Upper lobe of left lung (tissue), 6 donors: ENCODE data around the gene C11orf91. TPM values are rescaled to one million over a fixed set of nuclear protein-coding genes. Genes with fewer than 3 reads are reported as not detected.

Experiments used
- ATAC-seq, 2 donors: fragments of 200-7000 bp; cut with Tn5 transposase; one replicate each; pipeline ENCODE4 v1.9.1; 2022; ENCODE audit warnings: mild to moderate bottlenecking in 2 of 2, moderate library complexity in 2 of 2; ENCODE audit not compliant: low FRiP score in 2 of 2
- DNase-seq, 2 donors: peaks; one replicate each; pipeline ENCODE4 v3.0.0-alpha.2; 2019 to 2020
- H3K27ac ChIP-seq, 4 donors: fragments of 200-600 bp; sonication (generic); one replicate each; pipeline ENCODE4 v1.5.1; 2016 to 2019
- H3K27me3 ChIP-seq, 4 donors: fragments of 200-600 bp; sonication (generic); one replicate each; pipeline ENCODE4 v1.5.1; 2017 to 2019
- H3K36me3 ChIP-seq, 4 donors: fragments of 200-600 bp; sonication (generic); one replicate each; pipeline ENCODE4 v1.5.1; 2016 to 2019
- H3K4me1 ChIP-seq, 4 donors: fragments of 200-600 bp; sonication (generic); one replicate each; pipeline ENCODE4 v1.5.1; 2018 to 2019
- H3K4me3 ChIP-seq, 4 donors: fragments of 200-600 bp; sonication (generic); one replicate each; pipeline ENCODE4 v1.5.1; 2017 to 2019; ENCODE audit warnings: mild to moderate bottlenecking in 2 of 4, moderate library complexity in 1 of 4
- H3K9me3 ChIP-seq, 4 donors: fragments of 200-600 bp; sonication (generic); one replicate each; pipeline ENCODE4 v1.5.1; 2018 to 2019
- CTCF ChIP-seq, 6 experiments: fragments of 450-650 bp in 4 of 6; fragments of 200-600 bp in 2 of 6; sonication (generic) in 2 of 6; IDR thresholded peaks; one replicate each; pipeline ENCODE4 v1.5.1; 2016 to 2019; ENCODE audit warnings: antibody characterized with exemption in 6 of 6
- EP300 ChIP-seq, 4 donors: sonication (generic); formaldehyde crosslinking; IDR thresholded peaks; one replicate each; pipeline ENCODE4 v1.5.1; 2017; ENCODE audit warnings: antibody characterized with exemption in 4 of 4, control low read depth in 2 of 4
- POLR2A ChIP-seq, 4 donors: fragments of 450-650 bp; IDR thresholded peaks; one replicate each; pipeline ENCODE4 v1.5.1; 2016 to 2017; ENCODE audit warnings: antibody characterized with exemption in 4 of 4, mild to moderate bottlenecking in 2 of 4
- POLR2AphosphoS5 ChIP-seq, 2 donors: sonication (generic); formaldehyde crosslinking; IDR thresholded peaks; one replicate each; pipeline ENCODE4 v1.5.1; 2017; ENCODE audit warnings: antibody characterized with exemption in 2 of 2
- WGBS, 2 donors: methylation state at CpG; one replicate each; pipeline ENCODE4 v1.1.5; 2017 to 2018; 5-methylcytosine and 5-hydroxymethylcytosine counted together
- total RNA-seq, 6 donors: library from RNA; depleted of rRNA in 4 of 6; stranded (reverse); fragments of >200 nt in 4 of 6; gene quantifications; one replicate each; pipeline versions ENCODE4 v1.1.0 to v1.2.1, GENCODE V29; 2016 to 2021
- donor health status: DM: no; HTN: no; CAD: no; lungs with moderate emphysema.
- donor health status: DM: no; HTN: yes; CAD: no; lungs with severe emphysema.

The C11orf91 gene
- total RNA-seq, 6 donors from 2014 or later = 0.77 to 1.3 TPM; not detected in 4

- Histone ChIP-seq H3K4me3 (peak overlapping the region in 1 of 4 donors; percentile 66), H3K27me3 (no peaks in the 10 kb centered on the region), H3K27ac (peak overlapping the region; percentile 83 to 90 (median 89)), H3K4me1 (peaks cover 42 to 79% (median 64%) of the 10 kb centered on the region in 4 donors), H3K9me3 (no peaks in the 10 kb centered on the region), H3K36me3 (no peaks in the 10 kb centered on the region)
- ATAC-seq (no peak), DNase-seq (peak in 1 of 2 donors; percentile 25)
- 66 to 74% methylated on average over 10 to 12 of the region's 12 CpGs for WGBS, 2 donors
- TF ChIP-seq POLR2AphosphoS5 (IDR thresholded peaks at IDR 0.05) (no peak), CTCF (IDR thresholded peaks at IDR 0.05) (no peak)
These were observed 1.0 kb downstream of the C11orf91 start for GRCh38 chr11:33699515-33700062.

- no peaks in the 10 kb centered on the region for H3K36me3 ChIP-seq
- peaks cover 36 to 73% (median 60%) of the 10 kb centered on the region in 4 donors for H3K4me1 ChIP-seq
- WGBS, 2 donors = 65 to 75% methylated on average over 5 of the region's 5 CpGs
- no peak for ATAC-seq
- no peaks in the 10 kb centered on the region for H3K9me3 ChIP-seq
- H3K27me3 ChIP-seq = no peaks in the 10 kb centered on the region
- peak overlapping the region in 1 of 4 donors; percentile 90 for H3K27ac ChIP-seq
- TF ChIP-seq EP300 (IDR thresholded peaks at IDR 0.05) (no peak), POLR2AphosphoS5 (IDR thresholded peaks at IDR 0.05) (no peak), POLR2A (IDR thresholded peaks at IDR 0.05) (no peak), CTCF (IDR thresholded peaks at IDR 0.05) (no peak)
- no peak overlapping the region for H3K4me3 ChIP-seq
- DNase-seq = no peak
These were observed 1.7 kb downstream of the C11orf91 start for GRCh38 chr11:33698921-33699320.

- no peaks in the 10 kb centered on the region for H3K27me3 ChIP-seq
- no peak overlapping the region for H3K4me3 ChIP-seq
- no peaks in the 10 kb centered on the region for H3K9me3 ChIP-seq
- no peak overlapping the region for H3K27ac ChIP-seq
- 73 to 79% methylated on average over 3 of the region's 3 CpGs for WGBS, 2 donors
- DNase-seq = no peak
- ATAC-seq = no peak
- H3K36me3 ChIP-seq = no peaks in the 10 kb centered on the region
- TF ChIP-seq POLR2A (IDR thresholded peaks at IDR 0.05) = no peak
- TF ChIP-seq CTCF (IDR thresholded peaks at IDR 0.05) = no peak
- TF ChIP-seq POLR2AphosphoS5 (IDR thresholded peaks at IDR 0.05) = no peak
- no peak for TF ChIP-seq EP300 (IDR thresholded peaks at IDR 0.05)
- peaks cover 38 to 70% (median 55%) of the 10 kb centered on the region in 4 donors for H3K4me1 ChIP-seq
These were observed 2.6 kb downstream of the C11orf91 start for GRCh38 chr11:33697997-33698396.

GRCh38 chr11:33696931-33697638, 3.5 kb downstream of the C11orf91 start:
- WGBS, 2 donors = 76 to 78% methylated on average over 6 of the region's 6 CpGs
- TF ChIP-seq POLR2AphosphoS5 (IDR thresholded peaks at IDR 0.05) = no peak
- TF ChIP-seq EP300 (IDR thresholded peaks at IDR 0.05) = no peak
- Histone ChIP-seq H3K9me3 (no peaks in the 10 kb centered on the region), H3K36me3 (no peaks in the 10 kb centered on the region), H3K4me1 (peaks cover 37 to 70% (median 54%) of the 10 kb centered on the region in 4 donors), H3K27ac (no peak overlapping the region), H3K27me3 (no peaks in the 10 kb centered on the region), H3K4me3 (no peak overlapping the region)
- ATAC-seq (no peak), DNase-seq (no peak)

GRCh38 chr11:33696411-33696810, 4.2 kb downstream of the C11orf91 start:
- DNase-seq (no peak), ATAC-seq (no peak)
- H3K36me3 ChIP-seq = no peaks in the 10 kb centered on the region
- TF ChIP-seq POLR2AphosphoS5 (IDR thresholded peaks at IDR 0.05) = no peak
- no peak for TF ChIP-seq CTCF (IDR thresholded peaks at IDR 0.05)
- TF ChIP-seq POLR2A (IDR thresholded peaks at IDR 0.05) = no peak
- no peak for TF ChIP-seq EP300 (IDR thresholded peaks at IDR 0.05)
- no peak overlapping the region for H3K4me3 ChIP-seq
- peaks cover 37 to 70% (median 54%) of the 10 kb centered on the region in 4 donors for H3K4me1 ChIP-seq
- no peaks in the 10 kb centered on the region for H3K9me3 ChIP-seq
- WGBS, 2 donors = 56 to 69% methylated on average over 5 of the region's 5 CpGs
- H3K27me3 ChIP-seq = no peaks in the 10 kb centered on the region
- H3K27ac ChIP-seq = no peak overlapping the region
